Peyer's patch (tissue), 4 donors: ENCODE measurements around the gene SLCO4A1. TPM values are rescaled to one million over a fixed set of nuclear protein-coding genes. Genes with fewer than 3 reads are reported as not detected.

Source experiments
- DNase-seq, 3 donors: peaks; one replicate each; pipeline ENCODE4 v3.0.0-alpha.2; 2017 to 2019
- H3K27ac ChIP-seq, 4 donors: fragments of 200-600 bp; sonication (generic); one replicate each; pipeline ENCODE4 v1.5.1; 2016 to 2019
- H3K27me3 ChIP-seq, 2 donors: fragments of 200-600 bp; sonication (generic); one replicate each; pipeline ENCODE4 v1.5.1; 2019
- H3K36me3 ChIP-seq, 3 donors: fragments of 200-600 bp; sonication (generic); one replicate each; pipeline ENCODE4 v1.5.1; 2016 to 2019
- H3K4me1 ChIP-seq, 4 donors: fragments of 200-600 bp; sonication (generic); one replicate each; pipeline ENCODE4 v1.5.1; 2016 to 2019
- H3K4me3 ChIP-seq, 4 donors: fragments of 200-600 bp; sonication (generic); 1 replicate in 3 of 4; 2 replicates in 1 of 4; pipeline ENCODE4 v1.5.1; 2016 to 2019; ENCODE audit warnings: mild to moderate bottlenecking in 1 of 4
- H3K9me3 ChIP-seq, 4 donors: fragments of 200-600 bp; sonication (generic); one replicate each; pipeline ENCODE4 v1.5.1; 2016 to 2019; ENCODE audit warnings: mild to moderate bottlenecking in 1 of 4
- CTCF ChIP-seq, 6 experiments: fragments of 450-650 bp in 4 of 6; fragments of 200-600 bp in 2 of 6; sonication (generic) in 1 of 6; IDR thresholded peaks; one replicate each; pipeline ENCODE4 v1.5.1; 2017 to 2019; ENCODE audit warnings: antibody characterized with exemption in 6 of 6, mild to moderate bottlenecking in 3 of 6, moderate library complexity in 1 of 6
- POLR2A ChIP-seq, 2 donors: fragments of 450-650 bp; IDR thresholded peaks; one replicate each; pipeline ENCODE4 v1.5.1; 2017; ENCODE audit warnings: antibody characterized with exemption in 2 of 2, mild to moderate bottlenecking in 2 of 2, moderate library complexity in 2 of 2
- total RNA-seq, 4 donors: library from RNA; depleted of rRNA; stranded (reverse); fragments of >200 nt; gene quantifications; one replicate each; pipeline ENCODE4 v1.1.0, GENCODE V29; 2016

SLCO4A1 gene
- total RNA-seq, 4 donors from 2014 or later: 6.7 to 42.9 (median 28.5) TPM

- H3K4me1 ChIP-seq: peaks cover 2 to 73% (median 55%) of the 10 kb centered on the region in 4 donors
- TF ChIP-seq POLR2A (IDR thresholded peaks at IDR 0.05) (no peak), CTCF (IDR thresholded peaks at IDR 0.05) (no peak)
- peak in 1 of 3 donors; percentile 60 for DNase-seq
- peak overlapping the region; percentile 41 to 95 (median 78) for H3K27ac ChIP-seq
- no peaks in the 10 kb centered on the region for H3K36me3 ChIP-seq
- H3K27me3 ChIP-seq: no peaks in the 10 kb centered on the region
- H3K4me3 ChIP-seq: no peak overlapping the region
- H3K9me3 ChIP-seq: no peaks in the 10 kb centered on the region
Measured at GRCh38 chr20:62647521-62648317, 5.4 kb downstream of the SLCO4A1 start.

- no peak for TF ChIP-seq POLR2A (IDR thresholded peaks at IDR 0.05)
- no peak for TF ChIP-seq CTCF (IDR thresholded peaks at IDR 0.05)
- Histone ChIP-seq H3K4me1 (peaks cover 9 to 73% (median 56%) of the 10 kb centered on the region in 4 donors), H3K27me3 (no peaks in the 10 kb centered on the region), H3K4me3 (no peak overlapping the region), H3K9me3 (no peaks in the 10 kb centered on the region), H3K36me3 (no peaks in the 10 kb centered on the region), H3K27ac (peak overlapping the region; percentile 11 to 95 (median 78))
- no peak for DNase-seq
Measured at GRCh38 chr20:62648318-62648995, 6.2 kb downstream of the SLCO4A1 start.

DNA sequence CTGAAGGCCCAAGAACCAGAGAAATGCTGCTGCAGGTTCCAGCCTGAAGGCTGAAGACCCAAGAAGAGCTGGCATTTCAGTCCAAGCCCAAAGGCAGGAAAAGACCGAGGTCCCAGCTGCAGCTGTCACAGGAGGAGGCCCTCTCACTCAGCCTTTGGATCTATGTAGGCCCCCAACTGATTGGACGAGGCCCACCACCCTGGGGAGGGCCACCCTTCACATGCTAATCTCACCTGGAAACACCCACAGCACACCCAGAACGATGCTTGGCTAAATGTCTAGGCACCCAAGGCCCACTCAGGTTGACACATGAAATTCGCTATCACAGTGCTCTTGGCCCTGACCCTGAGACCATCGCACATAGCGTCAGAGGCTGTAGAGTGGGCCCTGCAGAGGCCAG, 6.8 kb downstream of the SLCO4A1 start:
- Histone ChIP-seq H3K27me3 (no peaks in the 10 kb centered on the region), H3K4me3 (no peak overlapping the region), H3K27ac (peak overlapping the region in 2 of 4 donors; percentile 81 to 95), H3K9me3 (no peaks in the 10 kb centered on the region), H3K4me1 (peaks cover 11 to 70% (median 52%) of the 10 kb centered on the region in 4 donors), H3K36me3 (no peaks in the 10 kb centered on the region)
- TF ChIP-seq POLR2A (IDR thresholded peaks at IDR 0.05): no peak
- no peak for TF ChIP-seq CTCF (IDR thresholded peaks at IDR 0.05)
- DNase-seq: no peak

DNA sequence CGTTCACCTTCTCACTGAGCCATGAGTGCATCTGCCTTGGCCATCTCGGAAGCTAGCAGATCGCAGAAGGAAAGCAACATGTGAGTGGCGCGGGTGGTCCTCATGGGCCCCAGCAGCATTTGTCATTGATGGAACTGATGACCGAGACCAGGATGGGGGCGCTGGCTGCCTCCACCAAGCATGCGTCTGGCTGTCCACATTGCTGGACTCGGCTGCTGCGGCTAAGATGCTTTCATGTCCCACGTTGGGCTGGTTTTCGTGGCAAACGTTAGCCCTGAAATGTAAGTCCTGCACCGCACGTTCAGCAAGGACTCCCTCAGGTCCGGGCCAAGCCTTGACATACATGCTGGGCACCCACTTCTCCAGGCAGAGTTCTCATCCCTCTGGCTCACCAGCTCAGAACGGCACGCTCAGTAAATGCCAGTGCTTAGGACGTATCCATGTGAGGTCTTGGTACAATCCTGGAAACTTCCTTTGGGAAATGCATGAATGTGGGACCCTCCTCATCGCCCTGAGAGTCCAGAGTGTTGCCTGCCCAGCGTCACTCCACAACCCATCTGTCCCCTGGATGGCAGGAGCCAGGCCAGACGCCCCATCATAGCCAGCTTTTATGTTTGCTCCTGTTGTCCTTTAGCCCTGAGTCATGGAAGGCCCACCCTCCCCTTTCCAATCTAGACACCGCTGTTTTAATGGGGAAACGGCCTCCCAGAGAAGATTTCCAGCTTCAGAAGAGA, 8.4 kb downstream of the SLCO4A1 start:
- peak overlapping the region; percentile 20 to 42 (median 38) for H3K4me3 ChIP-seq

More for the DNA sequence above, 8.4 kb downstream of the SLCO4A1 start:
- no peak for TF ChIP-seq POLR2A (IDR thresholded peaks at IDR 0.05)
- no peak for TF ChIP-seq CTCF (IDR thresholded peaks at IDR 0.05)
- Histone ChIP-seq H3K36me3 (no peaks in the 10 kb centered on the region), H3K27me3 (no peaks in the 10 kb centered on the region), H3K4me1 (peaks cover 11 to 54% (median 40%) of the 10 kb centered on the region in 4 donors), H3K9me3 (no peaks in the 10 kb centered on the region), H3K27ac (peak overlapping the region; percentile 93 to 100 (median 97))
- no peak for DNase-seq
